Endothelial cell of umbilical vein (primary cell): ENCODE measurements around the gene CCDC18.

Experiments
- CTCF ChIP-seq, 2 donors: IDR thresholded peaks; 1 replicate in 1 of 2; 2 replicates in 1 of 2; pipeline ENCODE4 v1.5.1; 2011; ENCODE audit warnings: low read length in 2 of 2, mild to moderate bottlenecking in 2 of 2, moderate library complexity in 2 of 2, control low read depth in 1 of 2, inconsistent platforms in 1 of 2, low read depth in 1 of 2; ENCODE audit not compliant: insufficient read depth in 1 of 2; ENCODE audit errors: extremely low read depth in 1 of 2
- EZH2 ChIP-seq: IDR thresholded peaks from 2 replicates; pipeline ENCODE4 v1.6.1; 2012; ENCODE audit warnings: borderline replicate concordance, low read depth, mild to moderate bottlenecking, moderate library complexity, low read length, inconsistent platforms; ENCODE audit not compliant: severe bottlenecking
- JUN ChIP-seq: IDR thresholded peaks from 2 replicates; pipeline ENCODE4 v1.6.1; 2011; ENCODE audit warnings: borderline replicate concordance, low read depth; ENCODE audit not compliant: insufficient read length, insufficient read depth
- MAX ChIP-seq: IDR thresholded peaks from 2 replicates; pipeline ENCODE4 v1.6.1; 2011; ENCODE audit not compliant: insufficient read depth, insufficient read length
- MYC ChIP-seq: IDR thresholded peaks from one replicate; pipeline ENCODE4 v1.6.1; 2011; ENCODE audit warnings: mild to moderate bottlenecking, low read depth, low read length
- POLR2A ChIP-seq: IDR thresholded peaks from 2 replicates; pipeline ENCODE4 v1.6.1; 2012; ENCODE audit warnings: low read depth, mild to moderate bottlenecking, control low read depth, low read length
- POLR2AphosphoS5 ChIP-seq: IDR thresholded peaks from 2 replicates; pipeline ENCODE4 v1.6.1; 2012; ENCODE audit warnings: low read depth, mild to moderate bottlenecking, control low read depth, low read length, moderate library complexity; ENCODE audit not compliant: insufficient read depth

- TF ChIP-seq POLR2A (no peak), CTCF (IDR thresholded peaks at IDR 0.05; ENCODE audit: extremely low read depth in 1 of 2, insufficient read depth in 1 of 2, low read depth in 1 of 2, low read length in 2 of 2) (no peak), MYC (no peak), POLR2AphosphoS5 (no peak), EZH2 (no peak), JUN (no peak), MAX (no peak)
Observed at GRCh38 chr1:93137604-93138292, 42.8 kb upstream of the CCDC18 start.
